ENCODE results near the gene ZBED6. TPM values are rescaled to one million over a fixed set of nuclear protein-coding genes. Genes with fewer than 3 reads are reported as not detected.
"Not testable (repeated sequence)": the region's sequence is repeated elsewhere in the genome, so short reads cannot be mapped to it uniquely, and the experiment has no call there.

ZBED6 gene
- total RNA-seq, 1 experiment from 2014 or later: 68.2 TPM

GRCh38 chr1:203781962-203782361 is 13.5 kb upstream of the ZBED6 start:
- Mint-ChIP-seq H3K36me3 (ENCODE audit: insufficient read depth, unreplicated experiment) (no peaks in the 10 kb centered on the region), H3K4me3 (ENCODE audit: unreplicated experiment) (no peak overlapping the region), H3K27me3 (ENCODE audit: insufficient read depth, unreplicated experiment) (no peaks in the 10 kb centered on the region), H3K27ac (ENCODE audit: low read depth, unreplicated experiment) (no peak overlapping the region), H3K9me3 (ENCODE audit: unreplicated experiment) (no peaks in the 10 kb centered on the region), H3K4me1 (ENCODE audit: insufficient read depth, unreplicated experiment) (no peaks in the 10 kb centered on the region)
- POLR2A ChIA-PET: no interaction called here
- DNase-seq (ENCODE audit: unreplicated experiment): no peak
- intact Hi-C loops (cut with micrococcal nuclease): no loop called here
- no peak for TF ChIP-seq CTCF (IDR thresholded peaks at IDR 0.05; ENCODE audit: unreplicated experiment)
- CTCF ChIA-PET: interaction anchor here (0.6 to 2.8 kb wide), 6 partner anchors 8 to 740 kb away, joined by 3 to 15 read pairs (median 4); no protein-coding TSS in a partner anchor
- no TSS peak for BruUV-seq (replicated peaks)

GRCh38 chr1:203789966-203790365 is 5.5 kb upstream of the ZBED6 start:
- BruUV-seq (replicated peaks): no TSS peak
- Mint-ChIP-seq H3K9me3 (ENCODE audit: unreplicated experiment) (no peaks in the 10 kb centered on the region), H3K27ac (ENCODE audit: low read depth, unreplicated experiment) (no peak overlapping the region), H3K27me3 (ENCODE audit: insufficient read depth, unreplicated experiment) (no peaks in the 10 kb centered on the region), H3K36me3 (ENCODE audit: insufficient read depth, unreplicated experiment) (no peaks in the 10 kb centered on the region), H3K4me1 (ENCODE audit: insufficient read depth, unreplicated experiment) (peaks cover 4% of the 10 kb centered on the region), H3K4me3 (ENCODE audit: unreplicated experiment) (no peak overlapping the region)
- no peak for TF ChIP-seq CTCF (IDR thresholded peaks at IDR 0.05; ENCODE audit: unreplicated experiment)
- no peak for DNase-seq (ENCODE audit: unreplicated experiment)
- CTCF ChIA-PET: interaction anchor here (0.6 to 2.7 kb wide), 4 partner anchors 8 to 107 kb away, joined by 3 to 12 read pairs (median 4); no protein-coding TSS in a partner anchor
- intact Hi-C loops (cut with micrococcal nuclease): loop anchor here (10.0 kb wide), 1 partner anchor 165 kb away; the partner anchor contains the start of gene ATP2B4
- POLR2A ChIA-PET: interaction anchor here (0.6 kb wide), 3 partner anchors 25 to 464 kb away, joined by 3 to 4 read pairs (median 3); no protein-coding TSS in a partner anchor

DNA sequence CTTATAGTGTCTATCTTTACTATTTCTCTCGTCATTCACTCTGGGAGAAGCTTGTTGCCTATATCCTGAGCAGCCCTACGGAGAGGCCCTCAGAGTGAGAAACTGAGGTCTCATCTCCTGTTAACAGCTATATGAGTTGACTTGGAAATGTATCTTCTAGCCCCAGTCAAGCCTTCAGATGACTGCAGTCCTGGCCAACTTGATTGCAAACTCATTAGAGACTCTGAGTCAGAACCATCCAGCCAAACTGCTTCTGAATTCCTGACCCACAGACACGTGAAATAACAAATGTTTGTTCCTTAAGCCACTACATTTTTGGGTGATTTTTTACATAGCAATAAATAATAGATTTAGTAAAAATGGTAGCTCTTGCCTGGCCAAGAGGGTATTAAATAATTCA is 3.9 kb upstream of the ZBED6 start:
- H3K27me3 Mint-ChIP-seq (ENCODE audit: insufficient read depth, unreplicated experiment): no peaks in the 10 kb centered on the region
- no TSS peak for BruUV-seq (replicated peaks)
- peaks cover 8% of the 10 kb centered on the region for H3K4me1 Mint-ChIP-seq (ENCODE audit: insufficient read depth, unreplicated experiment)
- H3K36me3 Mint-ChIP-seq (ENCODE audit: insufficient read depth, unreplicated experiment): peaks cover 6% of the 10 kb centered on the region
- ChIA-PET POLR2A (interaction anchor here (0.9 to 2.5 kb wide), 4 partner anchors 15 to 164 kb away, joined by 3 to 19 read pairs (median 7); no protein-coding TSS in a partner anchor), CTCF (interaction anchor here (0.5 to 2.3 kb wide), 7 partner anchors 10 to 287 kb away, joined by 3 to 15 read pairs (median 4); no protein-coding TSS in a partner anchor)
- no peak for TF ChIP-seq CTCF (IDR thresholded peaks at IDR 0.05; ENCODE audit: unreplicated experiment)
- no peak overlapping the region for H3K4me3 Mint-ChIP-seq (ENCODE audit: unreplicated experiment)
- no peak for DNase-seq (ENCODE audit: unreplicated experiment)
- intact Hi-C loops (cut with micrococcal nuclease): loop anchor here (10.0 kb wide), 1 partner anchor 167 kb away; the partner anchor contains the start of gene ATP2B4
- H3K27ac Mint-ChIP-seq (ENCODE audit: low read depth, unreplicated experiment): no peak overlapping the region
- H3K9me3 Mint-ChIP-seq (ENCODE audit: unreplicated experiment): no peaks in the 10 kb centered on the region

GRCh38 chr1:203792486-203792885 is 2.9 kb upstream of the ZBED6 start:
- TF ChIP-seq CTCF (IDR thresholded peaks at IDR 0.05; ENCODE audit: unreplicated experiment): no peak
- BruUV-seq (replicated peaks): no TSS peak
- Mint-ChIP-seq H3K4me3 (ENCODE audit: unreplicated experiment) (no peak overlapping the region), H3K9me3 (ENCODE audit: unreplicated experiment) (no peaks in the 10 kb centered on the region), H3K36me3 (ENCODE audit: insufficient read depth, unreplicated experiment) (peaks cover 14% of the 10 kb centered on the region), H3K27me3 (ENCODE audit: insufficient read depth, unreplicated experiment) (no peaks in the 10 kb centered on the region), H3K27ac (ENCODE audit: low read depth, unreplicated experiment) (no peak overlapping the region), H3K4me1 (ENCODE audit: insufficient read depth, unreplicated experiment) (peaks cover 15% of the 10 kb centered on the region)
- intact Hi-C loops (cut with micrococcal nuclease): loop anchor here (10.0 kb wide), 1 partner anchor 168 kb away; the partner anchor contains the start of gene ATP2B4
- CTCF ChIA-PET: interaction anchor here (0.6 to 2.3 kb wide), 4 partner anchors 16 to 405 kb away, joined by 3 to 8 read pairs (median 3); no protein-coding TSS in a partner anchor
- POLR2A ChIA-PET: interaction anchor here (0.9 to 2.5 kb wide), 6 partner anchors 22 to 485 kb away, joined by 3 to 19 read pairs (median 4); no protein-coding TSS in a partner anchor
- DNase-seq (ENCODE audit: unreplicated experiment): peak; percentile 34

- H3K27ac Mint-ChIP-seq (ENCODE audit: low read depth, unreplicated experiment); H3K4me3 Mint-ChIP-seq (ENCODE audit: unreplicated experiment); H3K9me3 Mint-ChIP-seq (ENCODE audit: unreplicated experiment); BruUV-seq (replicated peaks); H3K27me3 Mint-ChIP-seq (ENCODE audit: insufficient read depth, unreplicated experiment); DNase-seq (ENCODE audit: unreplicated experiment): not testable (repeated sequence)
- intact Hi-C loops (cut with micrococcal nuclease): loop anchor here (10.0 kb wide), 1 partner anchor 169 kb away; the partner anchor contains the start of gene ATP2B4
- CTCF ChIA-PET: interaction anchor here (0.7 to 1.8 kb wide), 7 partner anchors 17 to 336 kb away, joined by 3 to 11 read pairs (median 3); partner anchors contain the start of gene ATP2B4
- H3K4me1 Mint-ChIP-seq (ENCODE audit: insufficient read depth, unreplicated experiment): peaks cover 26% of the 10 kb centered on the region
- POLR2A ChIA-PET: interaction anchor here (0.6 to 2.0 kb wide), 9 partner anchors 8 to 1147 kb away, joined by 3 to 13 read pairs (median 4); no protein-coding TSS in a partner anchor
- H3K36me3 Mint-ChIP-seq (ENCODE audit: insufficient read depth, unreplicated experiment): peaks cover 24% of the 10 kb centered on the region
Observed at GRCh38 chr1:203793561-203793960, 1.9 kb upstream of the ZBED6 start.

Data from MCF 10A (cell line).